Measurements from ENCODE around the gene U2AF2.

DNA sequence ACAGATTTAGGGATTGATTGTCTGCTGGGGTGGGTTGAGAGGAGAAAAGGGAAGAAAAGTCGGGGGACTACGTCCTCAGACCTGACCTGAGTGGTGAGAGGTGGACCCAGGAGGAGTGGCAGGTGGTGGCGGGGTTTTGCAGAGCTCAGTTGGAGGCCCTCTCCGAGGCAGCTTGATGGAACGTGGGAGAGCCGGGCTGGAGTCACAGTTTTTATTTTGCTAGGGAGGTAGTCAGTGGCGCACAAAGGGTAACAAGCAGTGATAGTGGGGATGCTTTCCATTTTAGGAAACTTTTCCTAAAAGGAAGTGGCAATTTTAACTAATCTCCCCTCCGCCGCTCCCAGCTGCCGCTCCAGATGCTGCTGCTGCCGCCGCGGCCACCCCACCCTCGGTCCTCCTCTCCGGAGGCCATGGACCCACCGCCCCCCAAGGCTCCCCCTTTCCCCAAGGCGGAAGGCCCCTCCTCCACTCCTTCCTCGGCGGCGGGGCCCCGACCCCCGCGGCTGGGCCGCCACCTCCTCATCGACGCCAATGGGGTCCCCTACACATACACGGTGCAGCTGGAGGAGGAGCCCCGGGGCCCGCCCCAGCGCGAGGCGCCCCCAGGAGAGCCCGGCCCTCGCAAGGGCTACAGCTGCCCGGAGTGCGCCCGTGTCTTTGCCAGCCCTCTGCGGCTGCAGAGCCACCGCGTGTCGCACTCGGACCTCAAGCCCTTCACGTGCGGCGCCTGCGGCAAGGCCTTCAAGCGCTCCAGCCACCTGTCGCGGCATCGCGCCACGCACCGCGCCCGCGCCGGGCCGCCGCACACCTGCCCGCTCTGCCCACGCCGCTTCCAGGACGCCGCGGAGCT is 12.5 kb upstream of the U2AF2 start:
- TF ChIP-seq, protein P1, sequence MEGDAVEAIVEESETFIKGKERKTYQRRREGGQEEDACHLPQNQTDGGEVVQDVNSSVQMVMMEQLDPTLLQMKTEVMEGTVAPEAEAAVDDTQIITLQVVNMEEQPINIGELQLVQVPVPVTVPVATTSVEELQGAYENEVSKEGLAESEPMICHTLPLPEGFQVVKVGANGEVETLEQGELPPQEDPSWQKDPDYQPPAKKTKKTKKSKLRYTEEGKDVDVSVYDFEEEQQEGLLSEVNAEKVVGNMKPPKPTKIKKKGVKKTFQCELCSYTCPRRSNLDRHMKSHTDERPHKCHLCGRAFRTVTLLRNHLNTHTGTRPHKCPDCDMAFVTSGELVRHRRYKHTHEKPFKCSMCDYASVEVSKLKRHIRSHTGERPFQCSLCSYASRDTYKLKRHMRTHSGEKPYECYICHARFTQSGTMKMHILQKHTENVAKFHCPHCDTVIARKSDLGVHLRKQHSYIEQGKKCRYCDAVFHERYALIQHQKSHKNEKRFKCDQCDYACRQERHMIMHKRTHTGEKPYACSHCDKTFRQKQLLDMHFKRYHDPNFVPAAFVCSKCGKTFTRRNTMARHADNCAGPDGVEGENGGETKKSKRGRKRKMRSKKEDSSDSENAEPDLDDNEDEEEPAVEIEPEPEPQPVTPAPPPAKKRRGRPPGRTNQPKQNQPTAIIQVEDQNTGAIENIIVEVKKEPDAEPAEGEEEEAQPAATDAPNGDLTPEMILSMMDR (conservative IDR thresholded peaks at IDR 0.05) = no peak
- no peak for TF ChIP-seq EZH2 (IDR thresholded peaks at IDR 0.05; ENCODE audit: low read depth)
